H1 (cell line): ENCODE measurements around the gene TNFRSF6B. TPM values are rescaled to one million over a fixed set of nuclear protein-coding genes. Genes with fewer than 3 reads are reported as not detected.

Experiments
- CTCF ChIA-PET: fragments of 300-600 bp; sonication (Branson Sonifier 250); formaldehyde crosslinking; loops from one replicate; lab custom pipeline; 2021; ENCODE audit not compliant: partially characterized antibody; lab: Charles Lee
- POLR2A ChIA-PET: fragments of 300-600 bp; sonication (Branson Sonifier 250); formaldehyde crosslinking; loops from one replicate; lab custom pipeline; 2021; ENCODE audit warnings: inconsistent platforms; ENCODE audit not compliant: partially characterized antibody; lab: Charles Lee
- DNase-seq, 2 experiments: peaks; one replicate each; pipeline versions ENCODE4 v3.0.0 to v3.0.0-alpha.2; 2010 to 2022; ENCODE audit warnings: low spot score in 2 of 2, low read depth in 1 of 2, mixed read lengths in 1 of 2
- FAIRE-seq: peaks from 2 replicates; lab custom pipeline; 2011; peaks lifted over from hg19 to GRCh38; lab: Jason Lieb, UNC
- H2AFZ ChIP-seq: 2 replicates; pipeline ENCODE4 v1.8.1; 2012; ENCODE audit warnings: low read length, inconsistent platforms
- H2AK5ac ChIP-seq: 2 replicates; pipeline ENCODE4 v1.6.1; 2013; ENCODE audit warnings: low read depth, low read length
- H2BK120ac ChIP-seq: replicated peaks from 2 replicates; pipeline ENCODE3; 2013; ENCODE audit warnings: low read depth, low read length, inconsistent platforms
- H2BK12ac ChIP-seq: 2 replicates; pipeline ENCODE4 v1.6.1; 2013; ENCODE audit warnings: low read depth, low read length
- H2BK15ac ChIP-seq: 2 replicates; pipeline ENCODE4 v1.6.1; 2013; ENCODE audit warnings: low read length
- H2BK20ac ChIP-seq: 2 replicates; pipeline ENCODE4 v1.6.1; 2013; ENCODE audit warnings: low read length
- H2BK5ac ChIP-seq: 2 replicates; pipeline ENCODE4 v1.6.1; 2013; ENCODE audit warnings: low read depth, low read length
- H3K14ac ChIP-seq: 2 replicates; pipeline ENCODE4 v1.6.1; 2013; ENCODE audit warnings: inconsistent platforms; ENCODE audit not compliant: insufficient read length
- H3K18ac ChIP-seq: 2 replicates; pipeline ENCODE4 v1.6.1; 2013; ENCODE audit warnings: low read length; ENCODE audit errors: extremely low read depth
- H3K23ac ChIP-seq: 2 replicates; pipeline ENCODE4 v1.6.1; 2013; ENCODE audit warnings: inconsistent platforms; ENCODE audit not compliant: insufficient read length
- H3K23me2 ChIP-seq: 2 replicates; pipeline ENCODE4 v1.6.1; 2013; ENCODE audit warnings: low read depth, low read length
- H3K27ac ChIP-seq: 2 replicates; pipeline ENCODE4 v1.6.1; 2011; ENCODE audit warnings: low read depth, low read length, inconsistent platforms
- H3K27me3 ChIP-seq, 4 experiments: replicated peaks in 1 of 4; 1 replicate in 1 of 4; 2 replicates in 3 of 4; pipeline versions ENCODE4 v1.6.1 to v1.8.1; 2011 to 2013; ENCODE audit warnings: low read length in 3 of 4, mild to moderate bottlenecking in 3 of 4, inconsistent platforms in 2 of 4, mixed read lengths in 2 of 4, moderate library complexity in 1 of 4; ENCODE audit not compliant: control insufficient read depth in 3 of 4, insufficient read depth in 3 of 4; ENCODE audit errors: extremely low read depth in 1 of 4
- H3K36me3 ChIP-seq, 4 experiments: 2 replicates each; pipeline versions ENCODE4 v1.6.1 to v1.8.1; 2011 to 2013; ENCODE audit warnings: mild to moderate bottlenecking in 4 of 4, low read length in 3 of 4, moderate library complexity in 2 of 4, control low read depth in 1 of 4, inconsistent platforms in 1 of 4; ENCODE audit not compliant: insufficient read depth in 4 of 4, control insufficient read depth in 2 of 4
- H3K4ac ChIP-seq: replicated peaks from 2 replicates; pipeline ENCODE3; 2013; ENCODE audit warnings: low read length, low read depth, mixed read lengths, inconsistent platforms; ENCODE audit not compliant: insufficient read length
- H3K4me1 ChIP-seq, 4 experiments: replicated peaks in 1 of 4; 1 replicate in 1 of 4; 2 replicates in 3 of 4; pipeline versions ENCODE4 v1.6.1 to v1.8.1; 2011 to 2013; ENCODE audit warnings: low read length in 3 of 4, inconsistent platforms in 2 of 4, mixed read lengths in 1 of 4; ENCODE audit not compliant: insufficient read depth in 4 of 4, control insufficient read depth in 3 of 4
- H3K4me2 ChIP-seq, 2 experiments: 2 replicates each; pipeline versions ENCODE4 v1.6.1 to v1.8.1; 2011 to 2013; ENCODE audit warnings: low read depth in 2 of 2, low read length in 2 of 2, control low read depth in 1 of 2, inconsistent platforms in 1 of 2, mild to moderate bottlenecking in 1 of 2; ENCODE audit not compliant: insufficient read depth in 1 of 2
- H3K4me3 ChIP-seq, 4 experiments: fragments of 200-600, 300-600 bp in 1 of 4; sonication (generic), shearing (Covaris generic), sonication (Bioruptor Twin) in 1 of 4; 2 replicates each; pipeline versions ENCODE4 v1.5.1 to v1.8.1; 2011 to 2016; ENCODE audit warnings: low read length in 4 of 4, low read depth in 3 of 4, control low read depth in 2 of 4, inconsistent platforms in 2 of 4, mild to moderate bottlenecking in 2 of 4, mixed read lengths in 1 of 4, moderate library complexity in 1 of 4; ENCODE audit not compliant: insufficient read depth in 2 of 4; ENCODE audit errors: extremely low read depth in 1 of 4
- H3K56ac ChIP-seq: replicated peaks from 2 replicates; pipeline ENCODE3; 2013; ENCODE audit warnings: low read depth, mild to moderate bottlenecking, mixed read lengths, low read length, inconsistent platforms; ENCODE audit not compliant: insufficient read length
- H3K79me1 ChIP-seq: 2 replicates; pipeline ENCODE4 v1.6.1; 2013; ENCODE audit warnings: low read depth, low read length, control low read depth
- H3K79me2 ChIP-seq, 2 experiments: 2 replicates each; pipeline versions ENCODE4 v1.6.1 to v1.8.1; 2012 to 2013; ENCODE audit warnings: low read length in 2 of 2, mild to moderate bottlenecking in 2 of 2, inconsistent platforms in 1 of 2; ENCODE audit not compliant: insufficient read depth in 2 of 2, control insufficient read depth in 1 of 2
- H3K9ac ChIP-seq, 4 experiments: replicated peaks in 1 of 4; 1 replicate in 1 of 4; 2 replicates in 3 of 4; pipeline versions ENCODE4 v1.6.1 to v1.8.1; 2011 to 2013; ENCODE audit warnings: low read depth in 3 of 4, low read length in 3 of 4, control low read depth in 2 of 4, mild to moderate bottlenecking in 2 of 4, moderate library complexity in 2 of 4, inconsistent platforms in 1 of 4; ENCODE audit errors: extremely low read depth in 1 of 4
- H3K9me3 ChIP-seq, 2 experiments: 2 replicates each; pipeline versions ENCODE4 v1.6.1 to v1.8.1; 2012 to 2013; ENCODE audit warnings: mild to moderate bottlenecking in 2 of 2, moderate library complexity in 2 of 2, control low read depth in 1 of 2, inconsistent platforms in 1 of 2, low read depth in 1 of 2, low read length in 1 of 2, mixed read lengths in 1 of 2; ENCODE audit not compliant: insufficient read depth in 2 of 2
- H4K20me1 ChIP-seq, 2 experiments: replicated peaks in 1 of 2; 2 replicates each; pipeline versions ENCODE3 to v1.8.1; 2011 to 2013; ENCODE audit warnings: inconsistent platforms in 2 of 2, low read length in 2 of 2, mild to moderate bottlenecking in 1 of 2; ENCODE audit not compliant: insufficient read depth in 2 of 2, control insufficient read depth in 1 of 2
- H4K5ac ChIP-seq: 2 replicates; pipeline ENCODE4 v1.6.1; 2013; ENCODE audit warnings: low read length, low read depth, mixed read lengths, inconsistent platforms; ENCODE audit not compliant: insufficient read length
- H4K8ac ChIP-seq: 2 replicates; pipeline ENCODE4 v1.8.0; 2013; ENCODE audit warnings: mild to moderate bottlenecking, moderate library complexity, low read length, inconsistent platforms; ENCODE audit not compliant: insufficient read depth; ENCODE audit errors: extremely low read depth
- H4K91ac ChIP-seq: replicated peaks from 2 replicates; pipeline ENCODE3; 2013; ENCODE audit warnings: low read length, mixed read lengths, inconsistent platforms; ENCODE audit not compliant: insufficient read length
- CTBP2 ChIP-seq: IDR thresholded peaks from 2 replicates; pipeline ENCODE4 v1.7.0; 2011; ENCODE audit warnings: borderline replicate concordance, mild to moderate bottlenecking, moderate library complexity, mixed read lengths, low read length; ENCODE audit not compliant: insufficient read depth, insufficient read length
- EZH2 ChIP-seq: fragments of 200-600 bp; sonication (generic); IDR thresholded peaks from 2 replicates; pipeline ENCODE4 v1.7.1; 2012; ENCODE audit warnings: low read depth, mild to moderate bottlenecking, moderate library complexity, low read length, inconsistent platforms; ENCODE audit not compliant: severe bottlenecking
- HDAC2 ChIP-seq, 2 experiments: fragments of 300-600 bp in 1 of 2; sonication (generic) in 1 of 2; IDR thresholded peaks; 2 replicates each; pipeline ENCODE4 v1.6.1; 2011 to 2012; ENCODE audit warnings: low read depth in 2 of 2, low read length in 2 of 2, mild to moderate bottlenecking in 2 of 2, moderate library complexity in 2 of 2, borderline replicate concordance in 1 of 2, inconsistent platforms in 1 of 2
- JUN ChIP-seq: IDR thresholded peaks from 2 replicates; pipeline ENCODE4 v1.6.1; 2011; ENCODE audit warnings: low read depth, mild to moderate bottlenecking, improper control_type of control experiment, low read length
- KDM5A ChIP-seq: fragments of 200-600 bp; IDR thresholded peaks from 2 replicates; pipeline ENCODE4 v1.7.1; 2012; ENCODE audit warnings: mild to moderate bottlenecking, low read length, inconsistent platforms, mixed read lengths
- RNF2 ChIP-seq: fragments of 200-900, 300-1000 bp; sonication (generic); IDR thresholded peaks from 2 replicates; pipeline ENCODE4 v1.7.1; 2016; ENCODE audit warnings: borderline replicate concordance, low read depth, mild to moderate bottlenecking, antibody characterized with exemption, low read length; ENCODE audit not compliant: poor library complexity, severe bottlenecking; ENCODE audit errors: missing control alignments
- RXRA ChIP-seq: IDR thresholded peaks from 2 replicates; pipeline ENCODE4 v1.6.1; 2011; ENCODE audit warnings: low read depth, mild to moderate bottlenecking, low read length, moderate library complexity; ENCODE audit not compliant: insufficient read depth
- SAP30 ChIP-seq: fragments of 300-600 bp; sonication (generic); IDR thresholded peaks from 2 replicates; pipeline ENCODE4 v1.7.1; 2012; ENCODE audit warnings: low read length, moderate library complexity, mild to moderate bottlenecking, inconsistent platforms; ENCODE audit not compliant: insufficient read depth, insufficient replicate concordance
- SRF ChIP-seq: IDR thresholded peaks from 2 replicates; pipeline ENCODE4 v1.6.1; 2011; ENCODE audit warnings: mild to moderate bottlenecking, low read depth, low read length, moderate library complexity
- TCF12 ChIP-seq: IDR thresholded peaks from 2 replicates; pipeline ENCODE4 v1.6.1; 2011; ENCODE audit warnings: low read depth, mild to moderate bottlenecking, low read length
- YY1 ChIP-seq: IDR thresholded peaks from 2 replicates; pipeline ENCODE4 v1.6.1; 2011; ENCODE audit warnings: low read depth, mild to moderate bottlenecking, low read length
- WGBS, 2 experiments: shearing (Covaris generic) in 1 of 2; methylation state at CpG; one replicate each; pipeline versions ENCODE4 v1.1.6 to v1.1.7; 2013 to 2015; ENCODE audit warnings: low lambda C conversion rate in 2 of 2, mixed read lengths in 2 of 2, inconsistent platforms in 1 of 2, low coverage in 1 of 2, missing lambda C conversion rate in 1 of 2; ENCODE audit not compliant: insufficient replicate concordance in 2 of 2, insufficient coverage in 1 of 2, insufficient read length in 1 of 2; ENCODE audit errors: extremely low coverage in 1 of 2, missing lambda C conversion rate in 1 of 2; 5-methylcytosine and 5-hydroxymethylcytosine counted together
- polyA plus RNA-seq, 7 experiments: library from polyadenylated mRNA; depleted of rRNA in 3 of 7; stranded (reverse) in 5 of 7; unstranded in 2 of 7; fragments of >200 nt in 5 of 7; fragments of 200-250 nt in 2 of 7; gene quantifications; 1 replicate in 5 of 7; 2 replicates in 1 of 7; 4 replicates in 1 of 7; pipeline versions ENCODE4 v1.2.1 to v1.2.3, GENCODE V29; 2011 to 2013; ENCODE audit warnings: missing spikeins in 2 of 7, mixed read lengths in 2 of 7
- total RNA-seq: library from RNA; stranded (reverse); fragmentation: NEBNext Ultra II Directional; extraction: Animal tissue kit (Norgen Biotek cat#: 25700); gene quantifications from 2 replicates; pipeline ENCODE4 v1.2.1, GENCODE V29; 2021

TNFRSF6B gene
- total and polyA plus RNA-seq, 2 of the 8 experiments (the other 6 are each of a cell fraction or from before 2014, with no cell fraction given), result 3.1 TPM; not detected in 1

DNA sequence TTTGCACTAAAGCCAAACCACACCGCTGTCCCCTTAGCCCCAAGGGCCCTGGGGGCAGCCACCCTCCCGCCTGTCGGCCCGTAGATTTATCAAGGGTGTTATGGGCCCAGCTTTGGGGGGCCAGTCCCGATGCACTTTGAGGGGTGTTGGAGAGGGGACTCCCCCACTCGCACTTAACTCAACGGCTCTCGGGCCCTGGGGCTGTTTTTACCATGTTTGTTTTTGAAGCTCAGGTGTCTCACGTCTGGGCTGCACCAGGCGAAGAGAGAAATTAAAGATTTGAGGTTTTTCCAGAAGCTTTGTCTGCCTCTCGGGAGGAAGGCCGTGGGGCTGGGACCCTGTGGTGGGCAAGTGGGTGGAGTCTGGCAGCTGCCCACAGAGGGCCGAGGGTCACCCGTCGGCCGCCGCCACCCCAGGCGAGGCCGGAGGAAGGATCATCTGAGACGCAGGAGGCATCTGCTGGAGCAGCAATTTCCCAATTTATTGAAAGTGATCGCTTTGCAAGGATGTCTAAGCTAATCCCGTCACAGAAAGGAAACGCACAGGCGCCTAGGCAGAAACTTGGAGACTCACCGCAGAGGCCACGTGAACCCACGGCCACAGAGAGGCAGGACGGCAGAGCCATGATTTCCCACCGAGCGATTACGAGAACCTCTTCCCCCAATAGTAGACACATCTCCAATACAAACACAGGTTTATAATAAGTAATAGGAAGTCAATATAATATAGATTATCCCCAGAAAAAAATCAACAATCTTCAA is 46.9 kb downstream of the TNFRSF6B start:
- no peak overlapping the region for H3K18ac ChIP-seq
- H3K79me2 ChIP-seq, result no peaks in the 10 kb centered on the region
- no peaks in the 10 kb centered on the region; the same call in 1 of the 2 replicates for H3K79me1 ChIP-seq
- no peaks in the 10 kb centered on the region for H3K9me3 ChIP-seq
- no peak overlapping the region for H2BK5ac ChIP-seq
- H4K91ac ChIP-seq, result no peak overlapping the region
- FAIRE-seq, result no peak
- peaks cover 0 to 3% of the 10 kb centered on the region in 2 experiments for H4K20me1 ChIP-seq
- WGBS, 2 experiments, result 94% methylated on average over 31 of the region's 31 CpGs; no CpG with 5 or more reads in 1 of the 2 experiments
- DNase-seq, result no peak
- H3K4me2 ChIP-seq, result no peak overlapping the region
- no peak overlapping the region for H3K9ac ChIP-seq
- H2BK120ac ChIP-seq, result no peak overlapping the region
- H2BK12ac ChIP-seq, result no peak overlapping the region
- CTCF ChIA-PET, result interaction anchor here (0.9 to 1.6 kb wide), 5 partner anchors 8 to 151 kb away, joined by 3 to 4 read pairs (median 3); partner anchors contain the start of gene TPD52L2
- H2AFZ ChIP-seq, result no peak overlapping the region
- no peak overlapping the region for H2BK15ac ChIP-seq
- H3K4me1 ChIP-seq, result peaks cover 0 to 11% (median 10%) of the 10 kb centered on the region in 4 experiments; a peak in 6 of 7 replicates
- no peak overlapping the region for H3K4me3 ChIP-seq
- no peak overlapping the region for H3K23ac ChIP-seq
- POLR2A ChIA-PET, result interaction anchor here (0.7 to 1.3 kb wide), 3 partner anchors 87 to 213 kb away, joined by 3 read pairs; partner anchors contain the start of gene UCKL1
- no peak overlapping the region for H4K5ac ChIP-seq
- no peak overlapping the region for H2BK20ac ChIP-seq
- no peak overlapping the region for H3K4ac ChIP-seq
- no peak overlapping the region for H3K56ac ChIP-seq
- H4K8ac ChIP-seq, result no peak overlapping the region
- no peak overlapping the region for H2AK5ac ChIP-seq
- no peak overlapping the region for H3K27ac ChIP-seq
- peaks cover 0 to 4% (median 3%) of the 10 kb centered on the region in 4 experiments; a peak in 3 of 7 replicates for H3K27me3 ChIP-seq
- H3K14ac ChIP-seq, result no peak overlapping the region
- peaks cover 9% of the 10 kb centered on the region; the same call in 1 of the 2 replicates for H3K23me2 ChIP-seq
- peaks cover 0 to 12% (median 6%) of the 10 kb centered on the region in 4 experiments; a peak in 3 of 8 replicates for H3K36me3 ChIP-seq
- TF ChIP-seq JUN (no peak), RNF2 (no peak), SAP30 (no peak), HDAC2 (IDR thresholded peaks at IDR 0.05; ENCODE audit: borderline replicate concordance in 1 of 2, low read depth in 2 of 2, low read length in 2 of 2) (no peak), EZH2 (no peak), TCF12 (no peak), RXRA (no peak), YY1 (no peak), KDM5A (no peak), SRF (no peak), CTBP2 (no peak)
